Activated CD4-positive, alpha-beta T cell treated with anti-CD3 and anti-CD28 coated beads for 24 hours (primary cell): Measurements from ENCODE around the gene APOD.
"Not testable (repeated sequence)": the region's sequence is repeated elsewhere in the genome, so short reads cannot be mapped to it uniquely, and the experiment has no call there.

ENCODE experiments used
- DNase-seq, 2 donors: peaks; one replicate each; pipeline ENCODE4 v3.0.0-alpha.2; 2020; ENCODE audit warnings: low read depth in 2 of 2

Gene APOD

DNA sequence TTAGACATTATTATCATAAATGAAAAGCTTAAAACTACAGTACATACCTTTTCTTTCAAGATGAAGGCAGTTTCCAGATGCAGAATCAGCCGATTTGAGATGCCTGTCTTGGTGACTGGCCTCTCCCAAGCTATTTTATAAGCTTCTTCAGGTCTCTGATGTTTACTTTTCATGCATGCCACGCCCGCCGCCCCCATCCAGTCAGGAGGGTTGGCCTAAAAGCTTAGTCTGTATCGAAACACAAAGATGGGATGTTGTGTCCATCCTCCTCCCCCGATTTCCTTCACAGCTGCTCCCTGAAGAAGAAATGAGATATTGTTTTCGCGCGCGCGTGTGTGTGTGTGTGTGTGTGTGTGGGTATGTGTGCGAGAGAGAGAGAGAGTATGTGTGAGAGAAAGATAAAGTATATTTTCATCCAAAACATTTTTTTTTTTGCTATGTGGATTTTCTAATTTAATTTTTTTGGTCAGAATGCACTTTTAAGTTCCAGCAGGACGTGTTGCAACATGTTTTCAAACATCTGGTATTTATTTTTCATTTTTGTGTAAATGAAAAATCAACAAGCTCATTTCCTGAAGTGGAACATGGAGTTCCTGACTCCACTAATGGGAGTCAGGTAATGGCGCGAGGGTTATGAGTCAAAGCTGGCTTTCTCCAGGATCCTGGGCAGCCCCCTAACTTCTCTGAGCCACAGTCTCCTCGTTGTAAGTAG lies at the start of gene APOD:
TSS of gene APOD (minus strand) at position 110 of the 712 bp plus-strand sequence. CDS start 4,479 bp downstream, outside the sequence.
- DNase-seq: no peak

DNA sequence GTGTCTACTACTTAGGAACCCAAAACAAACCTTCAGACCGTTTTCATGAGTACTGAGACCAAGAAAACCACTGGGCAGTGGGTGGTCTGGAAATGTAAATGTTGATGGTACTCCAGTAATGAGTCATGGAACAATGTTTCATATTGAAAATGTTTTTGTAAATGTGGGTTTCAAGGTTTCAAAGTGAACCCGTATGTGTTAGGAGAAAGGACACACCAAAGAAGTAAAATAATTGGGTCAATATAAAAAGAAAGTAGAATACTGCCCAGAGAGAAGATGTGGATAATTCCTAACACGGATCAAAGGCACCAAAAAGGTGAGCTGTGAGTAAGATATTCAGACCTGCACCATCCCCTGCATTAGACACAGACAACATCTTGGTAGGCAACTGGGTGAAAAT lies 49.6 kb upstream of the APOD start:
- not testable (repeated sequence) for DNase-seq

- DNase-seq: not testable (repeated sequence)
These were observed 48.9 kb upstream of the APOD start for GRCh38 chr3:195632501-195633185.

- not testable (repeated sequence) for DNase-seq
These were observed 48.3 kb upstream of the APOD start for GRCh38 chr3:195632046-195632445.

DNA sequence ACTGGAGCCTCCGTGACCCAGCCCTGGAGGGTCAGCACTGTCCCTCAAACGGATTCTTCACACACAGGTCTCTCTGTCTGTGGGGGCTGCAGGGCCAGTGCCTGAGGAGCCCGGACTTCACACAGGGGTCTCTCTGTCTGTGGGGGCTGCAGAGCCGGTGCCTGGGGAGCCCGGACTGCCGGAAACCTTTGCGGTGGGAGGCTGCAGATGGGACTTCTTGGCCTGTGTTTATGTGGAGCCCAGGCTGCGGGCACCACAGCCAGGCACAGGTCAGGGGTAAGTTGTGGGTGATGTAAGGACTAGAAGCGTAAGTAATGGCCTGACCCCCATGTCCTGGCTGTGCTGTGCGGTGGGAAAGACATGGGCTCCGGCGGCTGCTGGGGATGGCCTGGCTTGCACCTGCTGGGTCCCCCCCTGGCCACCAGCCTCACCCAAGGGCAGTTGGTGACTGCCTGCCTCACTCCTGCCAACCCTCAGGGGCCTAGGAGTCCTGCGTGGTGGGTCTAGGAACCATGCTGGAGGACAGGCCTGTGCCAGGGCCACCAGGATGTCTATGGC lies 47.3 kb upstream of the APOD start:
- not testable (repeated sequence) for DNase-seq

- not testable (repeated sequence) for DNase-seq
These were observed 46.6 kb upstream of the APOD start for GRCh38 chr3:195630086-195630917.

DNA sequence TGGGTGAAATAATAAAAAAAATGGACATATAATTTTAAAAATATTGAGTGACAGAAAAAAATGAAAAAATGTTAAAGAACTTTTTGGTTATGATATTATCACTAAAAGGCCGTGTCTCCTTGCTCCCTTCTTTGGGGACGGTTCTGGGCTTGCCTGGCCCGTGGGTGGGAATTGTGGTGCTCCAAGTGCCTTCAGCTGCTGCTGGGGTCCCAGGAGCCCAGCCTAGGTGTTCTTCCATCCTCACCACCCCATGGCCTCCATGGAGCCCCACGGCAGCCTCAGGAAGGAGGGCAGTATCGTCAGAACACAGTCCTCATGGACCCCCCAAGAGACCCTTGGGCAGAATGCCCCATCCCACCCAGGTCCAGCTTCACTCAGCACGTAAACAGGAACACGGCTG lies 45.9 kb upstream of the APOD start:
- not testable (repeated sequence) for DNase-seq

GRCh38 chr3:195628386-195628920 lies 44.7 kb upstream of the APOD start:
- DNase-seq: not testable (repeated sequence)

DNA sequence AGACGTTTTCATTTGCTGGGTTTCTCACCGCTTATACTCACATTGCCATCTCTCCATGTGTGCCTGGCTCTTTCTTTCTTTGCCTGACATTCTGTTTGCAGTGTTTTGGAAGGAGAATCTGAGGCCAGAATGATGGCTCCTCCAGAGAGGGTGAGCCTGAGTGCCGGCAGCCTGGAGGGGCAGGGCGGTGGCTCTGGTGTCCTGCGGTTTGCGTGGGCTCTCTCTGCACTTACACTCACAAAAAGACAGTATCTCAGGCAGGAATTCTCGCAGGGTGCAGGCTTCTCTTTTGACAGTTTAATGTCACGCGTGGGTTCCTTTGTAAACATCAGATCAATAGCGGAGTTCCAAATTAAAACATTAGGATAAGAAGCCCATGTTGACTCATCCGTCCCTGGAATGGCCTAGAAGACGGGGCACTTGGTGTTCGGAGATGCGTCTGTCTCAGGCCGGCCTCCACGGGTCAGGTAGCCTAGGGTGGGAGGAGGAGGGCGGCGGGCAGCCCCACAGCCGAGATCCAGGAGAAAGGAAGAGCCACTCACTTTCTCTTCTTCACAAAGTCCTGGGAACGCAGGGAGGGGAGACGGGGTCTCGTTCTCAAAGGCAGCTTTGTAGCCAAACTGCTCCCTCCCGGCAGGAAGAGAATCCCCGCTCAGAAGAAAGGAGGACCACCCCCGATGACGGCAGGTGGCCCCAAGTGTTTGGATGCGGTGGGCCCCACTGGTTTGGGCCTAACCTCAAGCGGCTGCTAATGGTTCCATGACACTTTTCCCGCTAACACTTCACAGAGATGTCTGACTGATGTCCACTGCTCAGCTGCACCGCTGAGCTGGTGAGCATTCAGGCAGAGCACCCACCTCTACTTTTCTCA lies 44.0 kb upstream of the APOD start:
- DNase-seq: not testable (repeated sequence)

GRCh38 chr3:195624603-195625560 lies 41.1 kb upstream of the APOD start:
- DNase-seq: not testable (repeated sequence)

- DNase-seq: not testable (repeated sequence)
These were observed 40.4 kb upstream of the APOD start for GRCh38 chr3:195624171-195624570.

GRCh38 chr3:195623217-195623965 lies 39.7 kb upstream of the APOD start:
- DNase-seq: not testable (repeated sequence)

DNA sequence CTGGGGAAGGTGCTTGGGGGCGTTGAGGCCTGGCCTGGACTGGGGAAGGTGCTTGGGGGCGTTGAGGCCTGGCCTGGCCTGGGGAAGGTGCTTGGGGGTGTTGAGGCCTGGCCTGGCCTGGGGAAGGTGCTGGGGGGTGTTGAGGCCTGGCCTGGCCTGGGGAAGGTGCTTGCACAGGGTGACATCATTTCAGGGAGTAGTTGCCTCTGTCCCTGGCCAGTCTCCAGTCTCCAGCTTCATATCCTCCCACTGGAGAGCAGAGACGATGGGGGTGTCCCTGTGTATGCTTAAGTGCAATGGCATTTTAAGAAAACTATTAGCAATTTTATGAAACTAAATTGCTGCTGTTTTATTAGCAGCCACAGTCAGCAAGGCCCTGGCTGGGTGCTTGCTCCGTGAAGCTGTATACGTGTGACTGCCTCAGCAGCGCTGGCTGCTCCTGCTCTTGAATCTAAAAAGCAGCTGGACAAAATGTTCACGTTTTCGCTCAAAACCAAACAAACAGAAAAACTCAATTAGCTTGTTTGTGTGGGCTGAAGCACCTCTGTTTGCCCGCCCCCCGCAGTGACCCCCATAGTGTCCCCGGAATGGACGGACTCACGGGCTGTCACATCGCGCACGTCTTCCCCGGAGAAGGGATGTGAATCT lies 38.9 kb upstream of the APOD start:
- DNase-seq: not testable (repeated sequence)

DNA sequence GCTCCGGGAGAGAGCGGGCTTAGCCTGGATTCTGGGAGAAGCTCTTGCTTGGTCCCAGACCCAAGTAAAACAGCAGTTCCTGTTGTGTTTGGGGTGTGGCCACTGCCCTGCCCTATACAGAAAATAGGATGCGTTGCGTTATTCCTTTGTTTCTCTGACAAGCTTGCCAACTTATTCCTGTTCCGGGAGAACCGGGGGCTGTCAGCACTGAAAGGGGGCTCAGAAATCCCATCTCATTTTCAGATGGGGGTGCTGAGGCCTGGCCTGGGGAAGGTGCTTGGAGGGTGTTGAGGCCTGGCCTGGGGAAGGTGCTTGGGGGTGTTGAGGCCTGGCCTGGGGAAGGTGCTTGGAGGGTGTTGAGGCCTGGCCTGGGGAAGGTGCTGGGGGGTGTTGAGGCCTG lies 38.3 kb upstream of the APOD start:
- DNase-seq: not testable (repeated sequence)

- not testable (repeated sequence) for DNase-seq
These were observed 37.4 kb upstream of the APOD start for GRCh38 chr3:195621095-195621494.

DNA sequence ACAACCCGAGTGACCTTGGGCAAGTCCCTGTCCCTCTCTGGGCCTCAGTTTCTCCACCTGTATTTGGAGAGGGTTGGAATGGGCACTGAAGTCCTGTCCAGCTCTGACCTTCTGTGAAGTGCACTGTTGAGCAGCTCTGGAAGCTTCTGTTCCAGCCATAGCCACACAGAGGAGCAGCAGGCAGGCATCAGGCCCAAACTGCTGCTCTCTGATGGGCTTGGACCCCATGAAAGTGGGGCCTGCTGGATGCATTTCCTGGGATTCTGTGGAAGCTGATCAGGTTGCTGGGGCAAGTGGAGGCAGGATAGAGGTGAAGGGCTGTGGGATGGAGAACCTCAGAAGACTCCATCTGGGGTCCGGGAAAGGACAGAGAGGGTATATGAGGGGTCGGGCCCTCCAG lies 36.7 kb upstream of the APOD start:
- DNase-seq: not testable (repeated sequence)

DNA sequence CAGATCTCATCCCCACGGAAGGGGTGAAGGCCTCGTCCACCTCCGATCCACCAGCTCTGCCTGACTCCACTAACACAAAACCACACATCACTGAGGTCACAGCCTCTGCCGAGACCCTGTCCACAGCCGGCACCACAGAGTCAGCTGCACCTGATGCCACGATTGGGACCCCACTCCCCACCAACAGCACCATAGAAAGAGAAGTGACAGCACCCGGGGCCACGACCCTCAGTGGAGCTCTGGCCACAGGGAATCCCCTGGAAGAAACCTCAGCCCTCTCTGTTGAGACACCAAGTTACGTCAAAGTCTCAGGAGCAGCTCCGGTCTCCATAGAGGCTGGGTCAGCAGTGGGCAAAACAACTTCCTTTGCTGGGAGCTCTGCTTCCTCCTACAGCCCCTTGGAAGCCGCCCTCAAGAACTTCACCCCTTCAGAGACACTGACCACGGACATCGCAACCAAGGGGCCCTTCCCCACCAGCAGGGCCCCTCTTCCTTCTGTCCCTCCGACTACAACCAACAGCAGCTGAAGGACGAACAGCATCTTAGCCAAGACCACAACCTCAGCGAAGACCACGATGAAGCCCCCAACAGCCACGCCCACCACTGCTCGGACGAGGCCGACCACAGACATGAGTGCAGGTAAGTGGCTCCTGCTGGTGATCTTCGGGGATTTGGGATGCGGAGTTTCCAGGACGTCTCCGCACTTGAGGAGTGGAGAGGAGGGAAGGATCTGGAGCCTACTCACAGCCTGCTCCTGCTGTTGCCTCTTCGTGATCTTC lies 36.0 kb upstream of the APOD start:
- not testable (repeated sequence) for DNase-seq
